BLaER1 (cell line): ENCODE data around the gene SPINK2.

Experiments
- H3K27ac ChIP-seq: shearing (Covaris generic); formaldehyde crosslinking; 2 replicates; pipeline ENCODE4 v1.8.1; 2022
- H3K27me3 ChIP-seq: shearing (Covaris generic); formaldehyde crosslinking; 2 replicates; pipeline ENCODE4 v1.8.1; 2022
- H3K36me3 ChIP-seq: shearing (Covaris generic); formaldehyde crosslinking; 2 replicates; pipeline ENCODE4 v1.8.1; 2022
- H3K4me1 ChIP-seq: shearing (Covaris generic); formaldehyde crosslinking; 2 replicates; pipeline ENCODE4 v1.8.1; 2022
- H3K4me2 ChIP-seq: shearing (Covaris generic); formaldehyde crosslinking; 2 replicates; pipeline ENCODE4 v1.8.1; 2022
- H3K4me3 ChIP-seq: shearing (Covaris generic); formaldehyde crosslinking; 2 replicates; pipeline ENCODE4 v1.8.1; 2022
- H3K9ac ChIP-seq: shearing (Covaris generic); formaldehyde crosslinking; 2 replicates; pipeline ENCODE4 v1.8.1; 2022
- H3K9me3 ChIP-seq: shearing (Covaris generic); formaldehyde crosslinking; 2 replicates; pipeline ENCODE4 v1.8.1; 2022
- H4K20me1 ChIP-seq: shearing (Covaris generic); formaldehyde crosslinking; 2 replicates; pipeline ENCODE4 v1.8.1; 2022
- Cebpa-rat ChIP-seq: shearing (Covaris generic); IDR thresholded peaks from 2 replicates; pipeline ENCODE4 v1.8.1; 2022

SPINK2 gene

GRCh38 chr4:56803471-56803870, 18.0 kb downstream of the SPINK2 start:
- Histone ChIP-seq H3K4me3 (no peak overlapping the region), H3K4me2 (peak overlapping the region; percentile 61), H3K27ac (no peak overlapping the region), H3K36me3 (no peaks in the 10 kb centered on the region), H3K27me3 (no peaks in the 10 kb centered on the region), H3K9me3 (no peaks in the 10 kb centered on the region), H3K9ac (no peak overlapping the region), H4K20me1 (no peaks in the 10 kb centered on the region), H3K4me1 (peaks cover 29% of the 10 kb centered on the region)
- TF ChIP-seq Cebpa-rat: no peak

- no peaks in the 10 kb centered on the region for H4K20me1 ChIP-seq
- H3K4me1 ChIP-seq: peaks cover 28% of the 10 kb centered on the region
- H3K4me3 ChIP-seq: peak overlapping the region; percentile 67
- no peaks in the 10 kb centered on the region for H3K27me3 ChIP-seq
- H3K4me2 ChIP-seq: peak overlapping the region; percentile 72
- H3K27ac ChIP-seq: peak overlapping the region; percentile 57; the same call in 1 of the 2 replicates
- no peaks in the 10 kb centered on the region for H3K9me3 ChIP-seq
- peak overlapping the region; percentile 74 for H3K9ac ChIP-seq
- TF ChIP-seq Cebpa-rat: no peak
- no peaks in the 10 kb centered on the region for H3K36me3 ChIP-seq
Observed at GRCh38 chr4:56799824-56800756, 21.4 kb downstream of the SPINK2 start.

GRCh38 chr4:56799161-56799759, 22.2 kb downstream of the SPINK2 start:
- Histone ChIP-seq H3K27ac (no peak overlapping the region), H3K9me3 (no peaks in the 10 kb centered on the region), H3K9ac (no peak overlapping the region), H3K27me3 (no peaks in the 10 kb centered on the region), H3K4me3 (peak overlapping the region; percentile 67), H3K4me2 (peak overlapping the region; percentile 72), H4K20me1 (no peaks in the 10 kb centered on the region), H3K4me1 (peaks cover 19% of the 10 kb centered on the region), H3K36me3 (no peaks in the 10 kb centered on the region)
- TF ChIP-seq Cebpa-rat: no peak

- Histone ChIP-seq H3K9me3 (no peaks in the 10 kb centered on the region), H3K4me1 (peaks cover 7% of the 10 kb centered on the region), H3K27ac (no peak overlapping the region), H4K20me1 (no peaks in the 10 kb centered on the region), H3K27me3 (no peaks in the 10 kb centered on the region), H3K4me3 (no peak overlapping the region), H3K4me2 (peak overlapping the region; percentile 7; the same call in 1 of the 2 replicates), H3K36me3 (no peaks in the 10 kb centered on the region), H3K9ac (no peak overlapping the region)
- TF ChIP-seq Cebpa-rat: no peak
Observed at GRCh38 chr4:56796211-56796610, 25.3 kb downstream of the SPINK2 start.

GRCh38 chr4:56791316-56791715, 30.2 kb downstream of the SPINK2 start:
- TF ChIP-seq Cebpa-rat: no peak
- Histone ChIP-seq H3K36me3 (no peaks in the 10 kb centered on the region), H3K9ac (no peak overlapping the region), H3K27me3 (no peaks in the 10 kb centered on the region), H3K4me1 (peaks cover 5% of the 10 kb centered on the region), H3K4me3 (no peak overlapping the region), H3K27ac (no peak overlapping the region), H3K9me3 (peaks cover 12% of the 10 kb centered on the region), H3K4me2 (no peak overlapping the region), H4K20me1 (no peaks in the 10 kb centered on the region)

- H3K4me1 ChIP-seq: no peaks in the 10 kb centered on the region
- no peak overlapping the region for H3K4me2 ChIP-seq
- H4K20me1 ChIP-seq: no peaks in the 10 kb centered on the region
- no peaks in the 10 kb centered on the region for H3K27me3 ChIP-seq
- H3K9me3 ChIP-seq: peaks cover 12% of the 10 kb centered on the region
- no peak for TF ChIP-seq Cebpa-rat
- H3K4me3 ChIP-seq: no peak overlapping the region
- no peak overlapping the region for H3K27ac ChIP-seq
- H3K36me3 ChIP-seq: no peaks in the 10 kb centered on the region
- no peak overlapping the region for H3K9ac ChIP-seq
Observed at GRCh38 chr4:56790691-56791091, 30.8 kb downstream of the SPINK2 start.

GRCh38 chr4:56788081-56788480, 33.4 kb downstream of the SPINK2 start:
- Histone ChIP-seq H3K4me2 (no peak overlapping the region), H3K4me1 (no peaks in the 10 kb centered on the region), H4K20me1 (no peaks in the 10 kb centered on the region), H3K9me3 (peaks cover 12% of the 10 kb centered on the region), H3K27me3 (no peaks in the 10 kb centered on the region), H3K36me3 (no peaks in the 10 kb centered on the region), H3K27ac (no peak overlapping the region), H3K4me3 (no peak overlapping the region), H3K9ac (no peak overlapping the region)
- no peak for TF ChIP-seq Cebpa-rat

- Histone ChIP-seq H3K36me3 (no peaks in the 10 kb centered on the region), H3K27ac (no peak overlapping the region), H4K20me1 (no peaks in the 10 kb centered on the region), H3K9me3 (peaks cover 12% of the 10 kb centered on the region), H3K9ac (no peak overlapping the region), H3K4me1 (no peaks in the 10 kb centered on the region), H3K27me3 (no peaks in the 10 kb centered on the region), H3K4me3 (no peak overlapping the region), H3K4me2 (no peak overlapping the region)
- no peak for TF ChIP-seq Cebpa-rat
Observed at GRCh38 chr4:56787380-56787779, 34.1 kb downstream of the SPINK2 start.

- Histone ChIP-seq H3K36me3 (no peaks in the 10 kb centered on the region), H3K9me3 (peaks cover 12% of the 10 kb centered on the region), H3K4me1 (no peaks in the 10 kb centered on the region), H3K4me2 (no peak overlapping the region), H3K4me3 (no peak overlapping the region), H4K20me1 (no peaks in the 10 kb centered on the region), H3K27ac (no peak overlapping the region), H3K27me3 (no peaks in the 10 kb centered on the region), H3K9ac (no peak overlapping the region)
- no peak for TF ChIP-seq Cebpa-rat
Observed at GRCh38 chr4:56786955-56787354, 34.5 kb downstream of the SPINK2 start.

- Histone ChIP-seq H3K4me2 (no peak overlapping the region), H3K36me3 (no peaks in the 10 kb centered on the region), H3K9me3 (peaks cover 3% of the 10 kb centered on the region), H4K20me1 (no peaks in the 10 kb centered on the region), H3K4me3 (no peak overlapping the region), H3K4me1 (no peaks in the 10 kb centered on the region), H3K27ac (no peak overlapping the region), H3K9ac (no peak overlapping the region), H3K27me3 (no peaks in the 10 kb centered on the region)
- TF ChIP-seq Cebpa-rat: no peak
Observed at GRCh38 chr4:56783986-56784385, 37.5 kb downstream of the SPINK2 start.
